Cardiac muscle cell (in vitro differentiated cells and primary cell): ENCODE data around the gene CASP7. TPM values are rescaled to one million over a fixed set of nuclear protein-coding genes. Genes with fewer than 3 reads are reported as not detected.
"Not testable (repeated sequence)": the region's sequence is repeated elsewhere in the genome, so short reads cannot be mapped to it uniquely, and the experiment has no call there.

Experiments
- DNase-seq, 2 donors: peaks; one replicate each; pipeline versions ENCODE4 v3.0.0 to v3.0.0-alpha.2; 2010 to 2017; ENCODE audit warnings: low read depth in 1 of 2, low spot score in 1 of 2
- H3K27ac ChIP-seq: fragments of 200-600 bp; sonication (generic); 2 replicates; pipeline ENCODE4 v1.5.1; 2016
- H3K27me3 ChIP-seq: fragments of 200-600 bp; sonication (generic); 2 replicates; pipeline ENCODE4 v1.6.0; 2016; ENCODE audit warnings: control low read depth
- H3K36me3 ChIP-seq: fragments of 200-600 bp; sonication (generic); 2 replicates; pipeline ENCODE4 v1.5.1; 2016; ENCODE audit warnings: control low read depth
- H3K4me1 ChIP-seq: fragments of 200-600 bp; sonication (generic); 2 replicates; pipeline ENCODE4 v1.8.1; 2017; ENCODE audit warnings: low read depth, mild to moderate bottlenecking, mixed run types
- H3K4me3 ChIP-seq: fragments of 200-600 bp; sonication (generic); 2 replicates; pipeline ENCODE4 v1.5.1; 2016; ENCODE audit warnings: mild to moderate bottlenecking
- H3K9me3 ChIP-seq: fragments of 200-600 bp; sonication (generic); 2 replicates; pipeline ENCODE4 v1.5.1; 2017; ENCODE audit warnings: low read depth, mild to moderate bottlenecking, control low read depth
- polyA plus RNA-seq: library from polyadenylated mRNA; unstranded; fragments of >200 nt; fragmentation: Nextera tagmentation; extraction: Ambion mirVana; gene quantifications from 2 replicates; pipeline ENCODE4 v1.2.1, GENCODE V29; 2016
- total RNA-seq: library from RNA; depleted of rRNA; stranded (reverse); fragments of >200 nt; gene quantifications from 2 replicates; pipeline ENCODE4 v1.2.3, GENCODE V29; 2016
- TF ChIP-seq, protein P1 (sequence below): IDR thresholded peaks from 2 replicates; pipeline ENCODE4 v1.5.1; 2012; ENCODE audit warnings: low read depth, mild to moderate bottlenecking, low read length

Gene CASP7
- total and polyA plus RNA-seq, 2 experiments from 2014 or later: 3.3 to 7.8 TPM

DNA sequence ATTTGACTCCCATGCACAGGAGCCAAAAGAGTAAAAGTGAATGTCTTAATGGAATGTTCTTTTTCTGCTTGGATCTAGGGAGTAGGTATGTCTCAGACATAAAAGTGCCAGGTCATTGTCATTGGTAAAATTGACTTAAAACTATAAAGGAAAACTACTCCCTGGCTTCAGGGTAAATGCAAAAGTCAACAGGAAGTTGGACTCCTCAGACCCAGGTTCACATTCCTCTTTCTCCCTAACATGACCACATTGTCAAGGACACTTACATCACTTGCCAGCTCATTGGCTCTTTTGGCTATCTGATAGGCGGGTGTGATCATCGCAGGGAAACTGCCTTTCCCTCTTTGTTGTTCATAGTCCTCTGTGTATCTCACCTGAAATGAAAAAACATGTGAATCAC lies 29.5 kb upstream of the CASP7 start:
- no peak overlapping the region for H3K4me3 ChIP-seq
- peaks cover 10% of the 10 kb centered on the region for H3K4me1 ChIP-seq
- H3K27ac ChIP-seq: no peak overlapping the region
- H3K9me3 ChIP-seq: no peaks in the 10 kb centered on the region
- no peak for DNase-seq
- no peaks in the 10 kb centered on the region for H3K36me3 ChIP-seq
- TF ChIP-seq, protein P1, sequence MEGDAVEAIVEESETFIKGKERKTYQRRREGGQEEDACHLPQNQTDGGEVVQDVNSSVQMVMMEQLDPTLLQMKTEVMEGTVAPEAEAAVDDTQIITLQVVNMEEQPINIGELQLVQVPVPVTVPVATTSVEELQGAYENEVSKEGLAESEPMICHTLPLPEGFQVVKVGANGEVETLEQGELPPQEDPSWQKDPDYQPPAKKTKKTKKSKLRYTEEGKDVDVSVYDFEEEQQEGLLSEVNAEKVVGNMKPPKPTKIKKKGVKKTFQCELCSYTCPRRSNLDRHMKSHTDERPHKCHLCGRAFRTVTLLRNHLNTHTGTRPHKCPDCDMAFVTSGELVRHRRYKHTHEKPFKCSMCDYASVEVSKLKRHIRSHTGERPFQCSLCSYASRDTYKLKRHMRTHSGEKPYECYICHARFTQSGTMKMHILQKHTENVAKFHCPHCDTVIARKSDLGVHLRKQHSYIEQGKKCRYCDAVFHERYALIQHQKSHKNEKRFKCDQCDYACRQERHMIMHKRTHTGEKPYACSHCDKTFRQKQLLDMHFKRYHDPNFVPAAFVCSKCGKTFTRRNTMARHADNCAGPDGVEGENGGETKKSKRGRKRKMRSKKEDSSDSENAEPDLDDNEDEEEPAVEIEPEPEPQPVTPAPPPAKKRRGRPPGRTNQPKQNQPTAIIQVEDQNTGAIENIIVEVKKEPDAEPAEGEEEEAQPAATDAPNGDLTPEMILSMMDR: no peak
- H3K27me3 ChIP-seq: no peaks in the 10 kb centered on the region

DNA sequence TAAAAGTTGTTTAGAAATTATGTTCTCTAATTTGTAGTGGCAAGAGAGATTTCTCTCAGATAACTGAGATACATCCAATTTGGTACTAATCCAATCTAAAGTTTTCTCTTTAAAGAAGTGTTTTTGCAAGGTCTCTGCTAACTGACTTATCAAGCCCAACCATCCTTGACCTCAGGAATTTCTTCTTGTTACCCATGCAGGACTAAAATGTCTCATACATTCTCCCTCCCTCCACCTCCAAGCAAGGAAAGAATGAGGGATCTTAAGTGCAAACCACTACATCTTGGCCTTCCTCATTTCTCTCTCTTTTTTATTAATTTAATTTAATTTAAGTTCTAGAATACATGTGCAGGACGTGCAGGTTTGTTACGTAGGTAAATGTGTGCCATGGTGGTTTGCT lies 28.7 kb upstream of the CASP7 start:
- peaks cover 10% of the 10 kb centered on the region for H3K4me1 ChIP-seq
- no peak for DNase-seq
- no peak overlapping the region for H3K27ac ChIP-seq
- TF ChIP-seq, protein P1: no peak
- H3K4me3 ChIP-seq: no peak overlapping the region
- H3K9me3 ChIP-seq: no peaks in the 10 kb centered on the region
- H3K36me3 ChIP-seq: no peaks in the 10 kb centered on the region
- H3K27me3 ChIP-seq: no peaks in the 10 kb centered on the region

DNA sequence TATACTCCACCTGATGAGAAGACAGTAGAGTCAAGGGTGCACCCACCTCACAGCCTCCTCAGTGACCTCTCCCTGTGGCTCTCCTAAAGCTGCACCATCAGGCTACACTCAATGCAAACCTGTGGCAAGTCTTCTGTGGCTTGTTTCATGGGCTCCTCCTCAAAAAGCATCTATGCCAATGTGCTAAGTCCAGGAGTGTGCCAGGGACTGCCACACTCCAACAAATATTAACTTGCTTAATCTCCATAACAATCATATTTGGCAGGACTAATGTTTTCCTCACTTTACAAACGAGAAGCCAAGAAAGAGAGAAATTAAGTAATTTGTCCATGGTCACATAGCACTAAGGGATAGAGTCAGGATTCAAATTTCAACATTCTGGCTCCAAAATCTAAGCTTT lies 27.8 kb upstream of the CASP7 start:
- Histone ChIP-seq H3K27ac (no peak overlapping the region), H3K4me1 (peaks cover 10% of the 10 kb centered on the region), H3K36me3 (no peaks in the 10 kb centered on the region), H3K4me3 (no peak overlapping the region), H3K9me3 (no peaks in the 10 kb centered on the region), H3K27me3 (no peaks in the 10 kb centered on the region)
- TF ChIP-seq, protein P1: no peak
- no peak for DNase-seq

DNA sequence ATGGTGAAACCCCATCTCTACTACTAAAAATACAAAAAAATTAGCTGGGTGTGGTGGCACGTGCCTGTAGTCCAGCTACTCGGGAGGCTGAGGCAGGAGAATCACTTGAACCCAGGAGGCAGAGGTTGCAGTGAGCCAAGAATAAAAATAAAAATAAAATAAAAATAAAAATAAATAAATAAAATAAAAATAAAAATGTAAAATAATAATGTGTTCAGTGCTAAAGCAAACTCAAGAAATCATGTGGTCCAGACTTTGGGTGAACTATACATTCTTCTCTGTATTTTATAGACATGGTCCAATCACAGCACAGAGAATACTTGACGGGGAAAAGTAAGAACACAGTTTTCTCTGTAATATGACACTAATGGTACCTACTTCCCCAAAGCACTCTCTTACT lies 27.3 kb upstream of the CASP7 start:
- H3K4me1 ChIP-seq, H3K27me3 ChIP-seq, H3K4me3 ChIP-seq, H3K9me3 ChIP-seq, H3K36me3 ChIP-seq, DNase-seq, H3K27ac ChIP-seq: not testable (repeated sequence)

DNA sequence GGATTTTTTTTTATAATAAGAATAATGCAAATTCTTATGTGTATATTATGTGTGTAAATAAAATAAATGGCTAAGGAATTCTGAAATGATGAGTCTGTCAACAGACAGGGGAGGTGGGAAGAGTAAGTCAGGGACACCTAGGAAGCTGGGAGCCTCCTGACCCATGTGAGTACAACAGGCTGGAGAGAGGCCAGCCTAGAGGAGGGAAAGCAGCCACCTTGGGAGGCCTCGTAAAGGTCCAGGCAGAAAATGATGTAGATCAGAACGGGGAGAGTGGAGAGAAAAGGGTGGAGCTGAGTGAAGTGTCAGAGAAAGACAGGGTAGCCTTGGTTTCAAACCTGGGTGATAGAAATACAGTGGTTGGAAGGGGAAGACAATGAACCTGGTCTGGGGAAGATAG lies 22.8 kb upstream of the CASP7 start:
- Histone ChIP-seq H3K9me3 (no peaks in the 10 kb centered on the region), H3K4me3 (no peak overlapping the region), H3K27me3 (no peaks in the 10 kb centered on the region), H3K4me1 (no peaks in the 10 kb centered on the region), H3K27ac (no peak overlapping the region), H3K36me3 (no peaks in the 10 kb centered on the region)
- DNase-seq: no peak
- TF ChIP-seq, protein P1: no peak

DNA sequence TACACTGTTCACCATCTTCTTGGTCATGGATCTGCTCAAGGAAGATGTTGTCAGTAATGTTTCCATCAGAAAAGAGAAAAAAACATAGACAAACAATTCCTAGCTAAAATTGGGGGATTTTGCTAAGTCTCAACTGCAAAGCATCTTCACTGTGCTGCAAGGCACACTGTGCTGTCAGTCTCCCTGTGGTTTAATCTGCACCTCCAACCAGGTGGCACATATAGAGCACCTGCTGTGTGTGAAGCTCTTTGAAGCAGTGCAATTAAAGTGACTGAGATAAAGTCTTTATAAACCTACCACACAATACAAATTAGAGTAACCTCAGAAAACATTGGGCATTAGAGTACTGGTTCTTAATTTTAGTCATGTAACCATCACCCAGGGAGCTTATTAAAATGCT lies 22.2 kb upstream of the CASP7 start:
- Histone ChIP-seq H3K4me1 (no peaks in the 10 kb centered on the region), H3K36me3 (no peaks in the 10 kb centered on the region), H3K4me3 (no peak overlapping the region), H3K27me3 (no peaks in the 10 kb centered on the region), H3K9me3 (no peaks in the 10 kb centered on the region), H3K27ac (no peak overlapping the region)
- no peak for DNase-seq
- TF ChIP-seq, protein P1: no peak
